Right lobe of liver (tissue), 4 donors: Measurements from ENCODE around the gene NUDT1.

Source experiments
- POLR2A ChIP-seq: fragments of 450-650 bp; IDR thresholded peaks from one replicate; pipeline ENCODE4 v1.6.1; 2017; ENCODE audit warnings: antibody characterized with exemption, mild to moderate bottlenecking
- TF ChIP-seq, protein P1 (sequence below), 4 donors: fragments of 200-600 bp in 3 of 4; fragments of 450-650 bp in 1 of 4; IDR thresholded peaks; one replicate each; pipeline versions ENCODE4 v1.5.1 to v1.8.0; 2016 to 2022; ENCODE audit warnings: antibody characterized with exemption in 4 of 4, mild to moderate bottlenecking in 2 of 4
- donor health status: DM: no; HTN: no; CAD: no.
- donor health status: DM: no; HTN: no; CAD: no.
- donor health status: DM: no; HTN: yes; CAD: no.

- TF ChIP-seq POLR2A = no peak
- TF ChIP-seq, protein P1, sequence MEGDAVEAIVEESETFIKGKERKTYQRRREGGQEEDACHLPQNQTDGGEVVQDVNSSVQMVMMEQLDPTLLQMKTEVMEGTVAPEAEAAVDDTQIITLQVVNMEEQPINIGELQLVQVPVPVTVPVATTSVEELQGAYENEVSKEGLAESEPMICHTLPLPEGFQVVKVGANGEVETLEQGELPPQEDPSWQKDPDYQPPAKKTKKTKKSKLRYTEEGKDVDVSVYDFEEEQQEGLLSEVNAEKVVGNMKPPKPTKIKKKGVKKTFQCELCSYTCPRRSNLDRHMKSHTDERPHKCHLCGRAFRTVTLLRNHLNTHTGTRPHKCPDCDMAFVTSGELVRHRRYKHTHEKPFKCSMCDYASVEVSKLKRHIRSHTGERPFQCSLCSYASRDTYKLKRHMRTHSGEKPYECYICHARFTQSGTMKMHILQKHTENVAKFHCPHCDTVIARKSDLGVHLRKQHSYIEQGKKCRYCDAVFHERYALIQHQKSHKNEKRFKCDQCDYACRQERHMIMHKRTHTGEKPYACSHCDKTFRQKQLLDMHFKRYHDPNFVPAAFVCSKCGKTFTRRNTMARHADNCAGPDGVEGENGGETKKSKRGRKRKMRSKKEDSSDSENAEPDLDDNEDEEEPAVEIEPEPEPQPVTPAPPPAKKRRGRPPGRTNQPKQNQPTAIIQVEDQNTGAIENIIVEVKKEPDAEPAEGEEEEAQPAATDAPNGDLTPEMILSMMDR (IDR thresholded peaks at IDR 0.05) = no peak
Observed at GRCh38 chr7:2283074-2283473, 41.0 kb downstream of the NUDT1 start.
